WTC11 (cell line): ENCODE data around the gene C11orf65. TPM values are rescaled to one million over a fixed set of nuclear protein-coding genes. Genes with fewer than 3 reads are reported as not detected.

ENCODE experiments used
- ATAC-seq: fragments of 200-7000 bp; cut with Tn5 transposase; 2 replicates; pipeline ENCODE4 v1.10.0; 2021; ENCODE audit warnings: mild to moderate bottlenecking, moderate library complexity
- CTCF ChIA-PET: fragments of 300-600 bp; sonication (Branson Sonifier 250); formaldehyde crosslinking; loops from one replicate; lab custom pipeline; 2021; ENCODE audit warnings: antibody characterized with exemption; lab: Charles Lee
- POLR2A ChIA-PET: fragments of 350-600 bp; sonication (Branson Sonifier 250); formaldehyde crosslinking; loops from one replicate; lab custom pipeline; 2021; ENCODE audit warnings: antibody characterized with exemption; lab: Charles Lee
- DNase-seq: peaks from one replicate; pipeline ENCODE4 v3.0.0; 2021; ENCODE audit warnings: low spot score
- H3K27ac Mint-ChIP-seq: 2 replicates; pipeline ENCODE4 v1.8.0; 2021; ENCODE audit warnings: mixed read lengths
- H3K27me3 Mint-ChIP-seq: 2 replicates; pipeline ENCODE4 v1.8.0; 2021; ENCODE audit warnings: low read depth, mild to moderate bottlenecking, moderate library complexity, mixed read lengths
- H3K36me3 Mint-ChIP-seq: 2 replicates; pipeline ENCODE4 v1.8.0; 2021; ENCODE audit warnings: mixed read lengths
- H3K4me1 Mint-ChIP-seq: 2 replicates; pipeline ENCODE4 v1.8.0; 2022; ENCODE audit warnings: mixed read lengths
- H3K4me3 Mint-ChIP-seq: 2 replicates; pipeline ENCODE4 v1.8.0; 2021; ENCODE audit warnings: mild to moderate bottlenecking, moderate library complexity, mixed read lengths
- H3K9me3 Mint-ChIP-seq: 2 replicates; pipeline ENCODE4 v1.8.0; 2021; ENCODE audit warnings: mixed read lengths
- ATF1 ChIP-seq: sonication (generic); formaldehyde crosslinking; IDR thresholded peaks from 2 replicates; pipeline ENCODE4 v1.8.1; 2023; ENCODE audit warnings: mild to moderate bottlenecking, moderate library complexity, missing genetic modification reagents
- ATF2 ChIP-seq: sonication (generic); formaldehyde crosslinking; IDR thresholded peaks from 2 replicates; pipeline ENCODE4 v1.8.1; 2022; ENCODE audit warnings: low read depth, missing genetic modification reagents, borderline replicate concordance
- EMX1 ChIP-seq: fragments of 250-450 bp; sonication (Bioruptor Pico); IDR thresholded peaks from 2 replicates; pipeline ENCODE4 v1.8.0; 2021; ENCODE audit warnings: mild to moderate bottlenecking
- ESRRA ChIP-seq: sonication (generic); formaldehyde crosslinking; IDR thresholded peaks from 2 replicates; pipeline ENCODE4 v1.8.1; 2022; ENCODE audit warnings: mild to moderate bottlenecking, missing genetic modification reagents, borderline replicate concordance
- FOXK1 ChIP-seq: sonication (generic); formaldehyde crosslinking; IDR thresholded peaks from 2 replicates; pipeline ENCODE4 v1.8.0; 2022; ENCODE audit warnings: mild to moderate bottlenecking, moderate library complexity, missing genetic modification reagents
- GABPB1 ChIP-seq: sonication (generic); formaldehyde crosslinking; IDR thresholded peaks from 2 replicates; pipeline ENCODE4 v1.8.1; 2023; ENCODE audit warnings: mild to moderate bottlenecking, missing genetic modification reagents
- IRF2 ChIP-seq: sonication (generic); formaldehyde crosslinking; IDR thresholded peaks from 2 replicates; pipeline ENCODE4 v1.8.0; 2022; ENCODE audit warnings: low read depth, missing genetic modification reagents, borderline replicate concordance
- KAT7 ChIP-seq: sonication (generic); formaldehyde crosslinking; IDR thresholded peaks from 2 replicates; pipeline ENCODE4 v1.8.1; 2023; ENCODE audit warnings: missing genetic modification reagents, mild to moderate bottlenecking, borderline replicate concordance
- MAX ChIP-seq: sonication (generic); formaldehyde crosslinking; IDR thresholded peaks from 2 replicates; pipeline ENCODE4 v1.8.0; 2022; ENCODE audit warnings: mild to moderate bottlenecking, missing genetic modification reagents
- MXD4 ChIP-seq: fragments of 250-450 bp; sonication (Bioruptor Pico); IDR thresholded peaks from 2 replicates; pipeline ENCODE4 v1.8.0; 2021; ENCODE audit warnings: mild to moderate bottlenecking, moderate library complexity, borderline replicate concordance
- NR2C2 ChIP-seq: sonication (generic); formaldehyde crosslinking; IDR thresholded peaks from 2 replicates; pipeline ENCODE4 v1.8.0; 2022; ENCODE audit warnings: mild to moderate bottlenecking, missing genetic modification reagents
- PRRX2 ChIP-seq: fragments of 250-450 bp; sonication (Bioruptor Pico); IDR thresholded peaks from 2 replicates; pipeline ENCODE4 v1.8.0; 2021; ENCODE audit warnings: mild to moderate bottlenecking
- USF2 ChIP-seq: sonication (generic); formaldehyde crosslinking; IDR thresholded peaks from 2 replicates; pipeline ENCODE4 v1.8.1; 2023; ENCODE audit warnings: mild to moderate bottlenecking, missing genetic modification reagents, moderate library complexity
- ZNF232 ChIP-seq: sonication (generic); formaldehyde crosslinking; IDR thresholded peaks from 2 replicates; pipeline ENCODE4 v1.8.0; 2022; ENCODE audit warnings: mild to moderate bottlenecking, missing genetic modification reagents
- ZNF263 ChIP-seq: sonication (generic); formaldehyde crosslinking; IDR thresholded peaks from 2 replicates; pipeline ENCODE4 v1.8.1; 2022; ENCODE audit warnings: low read depth, mild to moderate bottlenecking, moderate library complexity, missing genetic modification reagents
- ZNF317 ChIP-seq: sonication (generic); formaldehyde crosslinking; IDR thresholded peaks from 2 replicates; pipeline ENCODE4 v1.8.1; 2023; ENCODE audit warnings: low read depth, mild to moderate bottlenecking, moderate library complexity, missing genetic modification reagents, borderline replicate concordance
- ZNF416 ChIP-seq: fragments of 250-450 bp; sonication (Bioruptor Pico); IDR thresholded peaks from 2 replicates; pipeline ENCODE4 v1.9.0; 2021; ENCODE audit warnings: mild to moderate bottlenecking, inconsistent platforms
- ZNF423 ChIP-seq: fragments of 250-450 bp; sonication (Bioruptor Pico); IDR thresholded peaks from 2 replicates; pipeline ENCODE4 v2.1.2; 2022; ENCODE audit warnings: mild to moderate bottlenecking, moderate library complexity
- ZNF512 ChIP-seq: sonication (generic); formaldehyde crosslinking; IDR thresholded peaks from 2 replicates; pipeline ENCODE4 v1.8.1; 2022; ENCODE audit warnings: missing genetic modification reagents, borderline replicate concordance
- total RNA-seq: library from RNA; stranded (reverse); gene quantifications from 3 replicates; pipeline ENCODE4 v1.2.3, GENCODE V29; 2021
- TF ChIP-seq, protein P1 (sequence below): sonication (generic); formaldehyde crosslinking; IDR thresholded peaks from 2 replicates; pipeline ENCODE4 v1.8.1; 2022; ENCODE audit warnings: mild to moderate bottlenecking, missing genetic modification reagents, moderate library complexity, borderline replicate concordance
- TF ChIP-seq, protein P2 (sequence below): sonication (generic); formaldehyde crosslinking; IDR thresholded peaks from 2 replicates; pipeline ENCODE4 v1.8.0; 2022; ENCODE audit warnings: mild to moderate bottlenecking, missing genetic modification reagents
- TF ChIP-seq, protein P3 (sequence below): sonication (generic); formaldehyde crosslinking; conservative IDR thresholded peaks from 2 replicates; pipeline ENCODE4 v1.8.1; 2023; ENCODE audit warnings: mild to moderate bottlenecking, low read depth, missing genetic modification reagents, moderate library complexity

The C11orf65 gene
- total RNA-seq, 1 experiment from 2014 or later, result 0.83 TPM

DNA sequence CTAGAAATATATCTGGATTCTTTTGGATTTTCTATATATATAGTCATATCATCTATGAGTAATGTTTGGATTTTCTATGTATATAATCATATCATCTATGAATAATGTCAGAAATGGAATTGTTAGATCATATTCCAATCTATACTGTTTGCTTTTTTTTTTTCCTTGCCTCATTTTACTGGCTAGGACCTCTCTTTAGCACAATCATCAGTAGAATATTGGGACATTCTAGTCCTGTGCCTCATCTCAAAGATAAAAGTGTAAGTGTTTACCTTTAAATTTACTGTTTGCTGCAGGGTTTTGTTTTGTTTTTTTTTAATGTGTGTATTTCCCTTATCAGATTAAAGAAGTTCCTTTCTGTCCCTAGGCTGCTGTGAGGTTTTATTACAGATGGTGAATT, 97.0 kb downstream of the C11orf65 start (continued):
- TF ChIP-seq ATF1 (no peak), USF2 (CRISPR knock-in tag) (no peak), FOXK1 (no peak), GABPB1 (CRISPR knock-in tag) (no peak), ZNF317 (no peak), ZNF423 (CRISPR knock-in tag) (no peak), MXD4 (no peak)
- TF ChIP-seq, protein P1, sequence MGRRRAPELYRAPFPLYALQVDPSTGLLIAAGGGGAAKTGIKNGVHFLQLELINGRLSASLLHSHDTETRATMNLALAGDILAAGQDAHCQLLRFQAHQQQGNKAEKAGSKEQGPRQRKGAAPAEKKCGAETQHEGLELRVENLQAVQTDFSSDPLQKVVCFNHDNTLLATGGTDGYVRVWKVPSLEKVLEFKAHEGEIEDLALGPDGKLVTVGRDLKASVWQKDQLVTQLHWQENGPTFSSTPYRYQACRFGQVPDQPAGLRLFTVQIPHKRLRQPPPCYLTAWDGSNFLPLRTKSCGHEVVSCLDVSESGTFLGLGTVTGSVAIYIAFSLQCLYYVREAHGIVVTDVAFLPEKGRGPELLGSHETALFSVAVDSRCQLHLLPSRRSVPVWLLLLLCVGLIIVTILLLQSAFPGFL (CRISPR knock-in tag), result no peak

DNA sequence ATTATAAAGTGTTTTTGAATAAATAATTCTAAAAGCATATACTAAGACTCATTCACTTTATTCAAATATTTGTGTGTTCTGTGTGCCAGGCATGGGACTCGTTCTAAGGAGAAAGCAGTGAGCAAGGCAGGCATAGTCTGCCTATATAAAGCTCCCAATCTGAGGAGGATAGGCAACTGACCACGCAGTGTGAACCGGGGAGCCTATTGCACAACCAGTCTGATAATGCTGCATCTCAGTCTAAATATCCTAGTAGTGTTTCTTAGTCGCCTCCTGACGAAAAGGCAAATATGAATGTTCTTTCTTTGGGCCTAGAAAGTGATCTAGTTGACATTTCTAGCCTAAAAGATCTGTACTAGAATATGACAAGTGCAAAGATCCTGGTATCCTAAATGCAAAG, 98.3 kb downstream of the C11orf65 start:
- ChIA-PET CTCF (no interaction called here), POLR2A (no interaction called here)
- DNase-seq (no peak), ATAC-seq (no peak)
- H3K36me3 Mint-ChIP-seq, result peaks cover 25% of the 10 kb centered on the region
- H3K4me3 Mint-ChIP-seq, result no peak overlapping the region
- peaks cover 3% of the 10 kb centered on the region; the same call in 1 of the 2 replicates for H3K27me3 Mint-ChIP-seq
- no peak overlapping the region for H3K27ac Mint-ChIP-seq
- no peaks in the 10 kb centered on the region for H3K4me1 Mint-ChIP-seq
- TF ChIP-seq MAX (CRISPR knock-in tag) (no peak), NR2C2 (CRISPR knock-in tag) (no peak), KAT7 (CRISPR knock-in tag) (no peak)
- TF ChIP-seq, protein P2, sequence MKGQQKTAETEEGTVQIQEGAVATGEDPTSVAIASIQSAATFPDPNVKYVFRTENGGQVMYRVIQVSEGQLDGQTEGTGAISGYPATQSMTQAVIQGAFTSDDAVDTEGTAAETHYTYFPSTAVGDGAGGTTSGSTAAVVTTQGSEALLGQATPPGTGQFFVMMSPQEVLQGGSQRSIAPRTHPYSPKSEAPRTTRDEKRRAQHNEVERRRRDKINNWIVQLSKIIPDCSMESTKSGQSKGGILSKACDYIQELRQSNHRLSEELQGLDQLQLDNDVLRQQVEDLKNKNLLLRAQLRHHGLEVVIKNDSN, result no peak
- peaks cover 17% of the 10 kb centered on the region for H3K9me3 Mint-ChIP-seq

DNA sequence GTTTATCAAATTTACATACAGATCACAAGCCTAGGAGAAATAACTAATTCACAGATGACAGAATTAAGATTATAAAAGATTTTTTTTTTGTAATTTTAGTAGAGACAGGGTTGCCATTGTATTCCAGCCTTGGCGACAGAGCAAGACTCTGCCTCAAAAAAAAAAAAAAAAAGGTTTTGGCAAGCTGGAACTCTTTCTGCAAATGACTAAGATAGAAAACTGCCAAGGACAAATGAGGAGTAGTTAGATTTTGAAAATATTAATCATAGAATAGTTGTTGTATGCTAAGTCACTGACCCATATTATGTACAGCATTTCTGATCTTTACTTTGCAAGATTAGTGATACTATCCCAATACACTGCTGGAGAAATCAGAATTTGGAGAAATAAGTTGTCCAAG, 99.2 kb downstream of the C11orf65 start:
- CTCF ChIA-PET, result no interaction called here
- H3K27ac Mint-ChIP-seq, result no peak overlapping the region
- H3K4me1 Mint-ChIP-seq, result no peaks in the 10 kb centered on the region
- peaks cover 12% of the 10 kb centered on the region for H3K9me3 Mint-ChIP-seq
- H3K36me3 Mint-ChIP-seq, result peaks cover 21% of the 10 kb centered on the region
- no peak for DNase-seq
- H3K27me3 Mint-ChIP-seq, result peaks cover under 1% of the 10 kb centered on the region; the same call in 1 of the 2 replicates
- no peak overlapping the region for H3K4me3 Mint-ChIP-seq
- no peak for ATAC-seq
- POLR2A ChIA-PET, result no interaction called here
- no peak for TF ChIP-seq ZNF263 (CRISPR knock-in tag)
- TF ChIP-seq ATF2, result no peak
- TF ChIP-seq ZNF512 (CRISPR knock-in tag), result no peak
- TF ChIP-seq ZNF232 (CRISPR knock-in tag), result no peak
- no peak for TF ChIP-seq PRRX2
- no peak for TF ChIP-seq ZNF416 (CRISPR knock-in tag)
- no peak for TF ChIP-seq EMX1
- TF ChIP-seq, protein P3, sequence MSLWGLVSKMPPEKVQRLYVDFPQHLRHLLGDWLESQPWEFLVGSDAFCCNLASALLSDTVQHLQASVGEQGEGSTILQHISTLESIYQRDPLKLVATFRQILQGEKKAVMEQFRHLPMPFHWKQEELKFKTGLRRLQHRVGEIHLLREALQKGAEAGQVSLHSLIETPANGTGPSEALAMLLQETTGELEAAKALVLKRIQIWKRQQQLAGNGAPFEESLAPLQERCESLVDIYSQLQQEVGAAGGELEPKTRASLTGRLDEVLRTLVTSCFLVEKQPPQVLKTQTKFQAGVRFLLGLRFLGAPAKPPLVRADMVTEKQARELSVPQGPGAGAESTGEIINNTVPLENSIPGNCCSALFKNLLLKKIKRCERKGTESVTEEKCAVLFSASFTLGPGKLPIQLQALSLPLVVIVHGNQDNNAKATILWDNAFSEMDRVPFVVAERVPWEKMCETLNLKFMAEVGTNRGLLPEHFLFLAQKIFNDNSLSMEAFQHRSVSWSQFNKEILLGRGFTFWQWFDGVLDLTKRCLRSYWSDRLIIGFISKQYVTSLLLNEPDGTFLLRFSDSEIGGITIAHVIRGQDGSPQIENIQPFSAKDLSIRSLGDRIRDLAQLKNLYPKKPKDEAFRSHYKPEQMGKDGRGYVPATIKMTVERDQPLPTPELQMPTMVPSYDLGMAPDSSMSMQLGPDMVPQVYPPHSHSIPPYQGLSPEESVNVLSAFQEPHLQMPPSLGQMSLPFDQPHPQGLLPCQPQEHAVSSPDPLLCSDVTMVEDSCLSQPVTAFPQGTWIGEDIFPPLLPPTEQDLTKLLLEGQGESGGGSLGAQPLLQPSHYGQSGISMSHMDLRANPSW (CRISPR knock-in tag), result no peak
- TF ChIP-seq IRF2 (CRISPR knock-in tag), result no peak
- TF ChIP-seq KAT7 (CRISPR knock-in tag), result no peak
- TF ChIP-seq ESRRA, result no peak
- TF ChIP-seq, protein P1 (CRISPR knock-in tag), result no peak
- no peak for TF ChIP-seq MXD4
